HepG2 (cell line): ENCODE results near the gene NOL12. TPM values are rescaled to one million over a fixed set of nuclear protein-coding genes. Genes with fewer than 3 reads are reported as not detected.

Source experiments
- BRD4 ChIP-seq: sonication (generic); formaldehyde crosslinking; IDR thresholded peaks from 2 replicates; pipeline ENCODE4 v1.4.0; 2020; ENCODE audit warnings: missing genetic modification reagents
- FOSL2 ChIP-seq: sonication (generic); formaldehyde crosslinking; IDR thresholded peaks from 2 replicates; pipeline ENCODE4 v1.4.0; 2020; ENCODE audit warnings: missing genetic modification reagents
- IKZF4 ChIP-seq: sonication (generic); formaldehyde crosslinking; IDR thresholded peaks from 2 replicates; pipeline ENCODE4 v1.5.1; 2020; ENCODE audit warnings: borderline replicate concordance, mild to moderate bottlenecking, low read depth, missing genetic modification reagents; ENCODE audit errors: not compliant biosample characterization
- MIER3 ChIP-seq: IDR thresholded peaks from 2 replicates; pipeline ENCODE4 v1.6.1; 2016; ENCODE audit warnings: missing compliant biosample characterization, borderline replicate concordance
- MLLT10 ChIP-seq: sonication (generic); formaldehyde crosslinking; IDR thresholded peaks from 2 replicates; pipeline ENCODE4 v1.4.0; 2020; ENCODE audit warnings: missing genetic modification reagents
- SATB2 ChIP-seq: sonication (generic); formaldehyde crosslinking; IDR thresholded peaks from 2 replicates; pipeline ENCODE4 v1.5.0; 2020; ENCODE audit warnings: missing genetic modification reagents
- SCMH1 ChIP-seq: sonication (generic); formaldehyde crosslinking; IDR thresholded peaks from 2 replicates; pipeline ENCODE4 v1.9.0; 2021; ENCODE audit warnings: missing genetic modification reagents, mild to moderate bottlenecking, borderline replicate concordance
- SKI ChIP-seq: fragments of 450-650 bp; IDR thresholded peaks from one replicate; pipeline ENCODE4 v1.6.1; 2018; ENCODE audit warnings: mild to moderate bottlenecking; ENCODE audit not compliant: partially characterized antibody
- THAP7 ChIP-seq: sonication (generic); formaldehyde crosslinking; IDR thresholded peaks from 2 replicates; pipeline ENCODE4 v1.8.1; 2023; ENCODE audit warnings: mild to moderate bottlenecking, missing genetic modification reagents
- ZNF430 ChIP-seq: sonication (generic); formaldehyde crosslinking; IDR thresholded peaks from 2 replicates; pipeline ENCODE4 v1.9.0; 2021; ENCODE audit warnings: mild to moderate bottlenecking, missing genetic modification reagents
- ZNF530 ChIP-seq: sonication (generic); formaldehyde crosslinking; IDR thresholded peaks from 2 replicates; pipeline ENCODE4 v1.5.0; 2020; ENCODE audit warnings: low read depth, mild to moderate bottlenecking, missing genetic modification reagents
- ZNF609 ChIP-seq: sonication (generic); formaldehyde crosslinking; IDR thresholded peaks from 2 replicates; pipeline ENCODE4 v1.4.0; 2020; ENCODE audit warnings: mild to moderate bottlenecking, missing genetic modification reagents, borderline replicate concordance
- ZNF614 ChIP-seq: IDR thresholded peaks from 2 replicates; pipeline ENCODE4 v1.6.1; 2018; ENCODE audit warnings: missing biosample characterization, missing genetic modification reagents, inconsistent platforms, borderline replicate concordance
- ZSCAN12 ChIP-seq: sonication (generic); formaldehyde crosslinking; IDR thresholded peaks from 2 replicates; pipeline ENCODE4 v1.9.0; 2021; ENCODE audit warnings: mild to moderate bottlenecking, missing genetic modification reagents
- polyA plus RNA-seq, 8 experiments: library from polyadenylated mRNA; depleted of rRNA in 3 of 8; stranded (reverse) in 7 of 8; unstranded in 1 of 8; fragments of >200 nt; fragmentation: Illumina TruSeq in 4 of 8; extraction: Trizol in 4 of 8; gene quantifications; 2 replicates each; pipeline versions ENCODE4 v1.2.1 to v1.2.3, GENCODE V29; 2011 to 2016; ENCODE audit warnings: low read depth in 4 of 8, missing spikeins in 1 of 8, mixed read lengths in 1 of 8; ENCODE audit not compliant: insufficient read depth in 1 of 8
- total RNA-seq, 5 experiments: library from RNA; depleted of rRNA; stranded (reverse); fragments of >200 nt; fragmentation: Illumina TruSeq; extraction: Trizol; gene quantifications; 2 replicates each; pipeline ENCODE4 v1.2.3, GENCODE V29; 2016; ENCODE audit warnings: low read depth in 1 of 5
- TF ChIP-seq, protein P1 (sequence below): IDR thresholded peaks from 2 replicates; pipeline ENCODE4 v1.6.1; 2016; ENCODE audit warnings: mild to moderate bottlenecking, missing biosample characterization, missing genetic modification reagents
- TF ChIP-seq, protein P2 (sequence below): sonication (generic); IDR thresholded peaks from 2 replicates; pipeline ENCODE4 v1.6.1; 2016; ENCODE audit warnings: low read depth, borderline replicate concordance
- TF ChIP-seq, protein P3 (sequence below): fragments of 450-650 bp; IDR thresholded peaks from 2 replicates; pipeline ENCODE4 v1.6.1; 2017
- TF ChIP-seq, protein P4 (sequence below), 2 experiments: sonication (generic) in 1 of 2; formaldehyde crosslinking in 1 of 2; IDR thresholded peaks; 2 replicates each; pipeline versions ENCODE4 v1.4.0 to v1.6.1; 2018 to 2020; ENCODE audit warnings: missing genetic modification reagents in 2 of 2, borderline replicate concordance in 1 of 2, low read depth in 1 of 2, mild to moderate bottlenecking in 1 of 2, missing biosample characterization in 1 of 2

Gene NOL12
- total and polyA plus RNA-seq, 2 of the 13 experiments (the other 11 are each of a cell fraction or from before 2014, with no cell fraction given) = 14.3 to 31.4 TPM

DNA sequence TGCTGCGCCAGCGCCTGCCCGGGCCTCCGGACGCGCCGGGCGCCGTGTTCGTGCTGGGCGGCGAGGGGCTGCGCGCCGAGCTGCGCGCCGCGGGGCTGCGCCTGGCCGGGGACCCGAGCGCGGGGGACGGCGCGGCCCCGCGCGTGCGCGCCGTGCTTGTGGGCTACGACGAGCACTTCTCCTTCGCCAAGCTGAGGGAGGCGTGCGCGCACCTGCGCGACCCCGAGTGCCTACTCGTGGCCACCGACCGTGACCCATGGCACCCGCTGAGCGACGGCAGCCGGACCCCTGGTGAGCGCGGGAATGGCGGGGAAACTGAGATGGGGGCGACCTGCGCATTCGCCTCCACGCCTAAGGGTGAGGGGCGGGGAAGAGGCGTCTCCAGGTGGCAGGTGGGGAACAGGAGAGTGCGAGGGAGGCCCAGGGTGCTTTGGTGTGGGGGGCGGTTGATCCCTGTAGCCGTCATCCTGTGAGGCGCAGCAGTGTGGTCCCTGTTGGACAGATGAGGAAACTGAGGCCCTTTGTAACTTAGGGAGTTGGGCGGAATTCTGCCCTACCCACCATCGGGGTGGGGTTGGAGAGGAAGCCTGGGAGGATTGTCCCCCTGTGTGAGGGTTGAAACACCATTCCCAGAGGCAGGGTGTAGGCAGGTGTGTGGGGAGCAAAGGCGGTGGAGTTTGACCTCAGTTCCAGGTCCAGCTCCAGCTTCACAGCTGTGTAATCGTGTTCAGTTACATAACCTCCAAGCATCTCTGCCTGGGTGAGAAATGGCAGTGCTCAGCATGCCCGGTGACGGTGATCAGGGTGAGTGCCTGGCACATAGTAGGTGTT, 26.9 kb upstream of the NOL12 start (continued):
- TF ChIP-seq ZNF430 (CRISPR knock-in tag) = peak; percentile 78; the same call in 1 of the 2 replicates
- 0 out of 2 replicates have a peak, but pooled peaks have one; percentile 43 for TF ChIP-seq FOSL2
- TF ChIP-seq SATB2 = no peak
- peak; percentile 77 for TF ChIP-seq IKZF4
- TF ChIP-seq THAP7 (CRISPR knock-in tag) = no peak
- TF ChIP-seq, protein P1, sequence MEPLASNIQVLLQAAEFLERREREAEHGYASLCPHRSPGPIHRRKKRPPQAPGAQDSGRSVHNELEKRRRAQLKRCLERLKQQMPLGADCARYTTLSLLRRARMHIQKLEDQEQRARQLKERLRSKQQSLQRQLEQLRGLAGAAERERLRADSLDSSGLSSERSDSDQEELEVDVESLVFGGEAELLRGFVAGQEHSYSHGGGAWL (CRISPR knock-in tag) = 0 out of 2 replicates have a peak, but pooled peaks have one; percentile 44
- TF ChIP-seq, protein P2, sequence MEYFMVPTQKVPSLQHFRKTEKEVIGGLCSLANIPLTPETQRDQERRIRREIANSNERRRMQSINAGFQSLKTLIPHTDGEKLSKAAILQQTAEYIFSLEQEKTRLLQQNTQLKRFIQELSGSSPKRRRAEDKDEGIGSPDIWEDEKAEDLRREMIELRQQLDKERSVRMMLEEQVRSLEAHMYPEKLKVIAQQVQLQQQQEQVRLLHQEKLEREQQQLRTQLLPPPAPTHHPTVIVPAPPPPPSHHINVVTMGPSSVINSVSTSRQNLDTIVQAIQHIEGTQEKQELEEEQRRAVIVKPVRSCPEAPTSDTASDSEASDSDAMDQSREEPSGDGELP = peak; percentile 98
- TF ChIP-seq SCMH1 = no peak
- TF ChIP-seq BRD4 = no peak
- TF ChIP-seq, protein P3, sequence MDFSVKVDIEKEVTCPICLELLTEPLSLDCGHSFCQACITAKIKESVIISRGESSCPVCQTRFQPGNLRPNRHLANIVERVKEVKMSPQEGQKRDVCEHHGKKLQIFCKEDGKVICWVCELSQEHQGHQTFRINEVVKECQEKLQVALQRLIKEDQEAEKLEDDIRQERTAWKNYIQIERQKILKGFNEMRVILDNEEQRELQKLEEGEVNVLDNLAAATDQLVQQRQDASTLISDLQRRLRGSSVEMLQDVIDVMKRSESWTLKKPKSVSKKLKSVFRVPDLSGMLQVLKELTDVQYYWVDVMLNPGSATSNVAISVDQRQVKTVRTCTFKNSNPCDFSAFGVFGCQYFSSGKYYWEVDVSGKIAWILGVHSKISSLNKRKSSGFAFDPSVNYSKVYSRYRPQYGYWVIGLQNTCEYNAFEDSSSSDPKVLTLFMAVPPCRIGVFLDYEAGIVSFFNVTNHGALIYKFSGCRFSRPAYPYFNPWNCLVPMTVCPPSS = no peak
- TF ChIP-seq, protein P4, sequence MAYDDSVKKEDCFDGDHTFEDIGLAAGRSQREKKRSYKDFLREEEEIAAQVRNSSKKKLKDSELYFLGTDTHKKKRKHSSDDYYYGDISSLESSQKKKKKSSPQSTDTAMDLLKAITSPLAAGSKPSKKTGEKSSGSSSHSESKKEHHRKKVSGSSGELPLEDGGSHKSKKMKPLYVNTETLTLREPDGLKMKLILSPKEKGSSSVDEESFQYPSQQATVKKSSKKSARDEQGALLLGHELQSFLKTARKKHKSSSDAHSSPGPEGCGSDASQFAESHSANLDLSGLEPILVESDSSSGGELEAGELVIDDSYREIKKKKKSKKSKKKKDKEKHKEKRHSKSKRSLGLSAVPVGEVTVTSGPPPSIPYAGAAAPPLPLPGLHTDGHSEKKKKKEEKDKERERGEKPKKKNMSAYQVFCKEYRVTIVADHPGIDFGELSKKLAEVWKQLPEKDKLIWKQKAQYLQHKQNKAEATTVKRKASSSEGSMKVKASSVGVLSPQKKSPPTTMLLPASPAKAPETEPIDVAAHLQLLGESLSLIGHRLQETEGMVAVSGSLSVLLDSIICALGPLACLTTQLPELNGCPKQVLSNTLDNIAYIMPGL (CRISPR knock-in tag; IDR thresholded peaks at IDR 0.05; ENCODE audit: borderline replicate concordance in 1 of 2, low read depth in 1 of 2) = peak; percentile 31 to 59; a peak in 3 of 4 replicates
- no peak for TF ChIP-seq ZNF530 (CRISPR knock-in tag)
- TF ChIP-seq ZSCAN12 (CRISPR knock-in tag) = no peak
- TF ChIP-seq MLLT10 (CRISPR knock-in tag) = no peak
- TF ChIP-seq ZNF614 (CRISPR knock-in tag) = peak; percentile 87
- peak; percentile 28 for TF ChIP-seq SKI
- TF ChIP-seq ZNF609 (CRISPR knock-in tag) = peak; percentile 46
- TF ChIP-seq MIER3 (CRISPR knock-in tag) = peak; percentile 75; the same call in 1 of the 2 replicates
